ENCODE results near the gene TGM5. TPM values are rescaled to one million over a fixed set of nuclear protein-coding genes. Genes with fewer than 3 reads are reported as not detected.
"Not testable (repeated sequence)": the region's sequence is repeated elsewhere in the genome, so short reads cannot be mapped to it uniquely, and the experiment has no call there.

TGM5 gene
- total RNA-seq = not detected
- long read RNA-seq = 0 reads

GRCh38 chr15:43266834-43267233, at the start of gene TGM5:
TGM5 (minus strand) TSS chr15:43266928; CDS start chr15:43266849, 79 bp downstream.
- no peak for DNase-seq
- peak in 1 of 2 donors; percentile 86 for ATAC-seq
- intact Hi-C loops (cut with DNase I) = no loop called here

- no peak for ATAC-seq
- intact Hi-C loops (cut with DNase I) = no loop called here
- no peak for DNase-seq
Measured at GRCh38 chr15:43314171-43314570, 47.4 kb upstream of the TGM5 start.

GRCh38 chr15:43312378-43312777, 45.6 kb upstream of the TGM5 start:
- DNase-seq (no peak), ATAC-seq (no peak)
- intact Hi-C loops (cut with DNase I) = no loop called here

GRCh38 chr15:43302205-43302817, 35.6 kb upstream of the TGM5 start, which contains the start of gene TGM7:
TGM7 (minus strand) TSS chr15:43302255.
- DNase-seq (no peak), ATAC-seq (no peak)
- intact Hi-C loops (cut with DNase I) = no loop called here

GRCh38 chr15:43299884-43300283, 33.2 kb upstream of the TGM5 start:
- DNase-seq (no peak), ATAC-seq (no peak)
- intact Hi-C loops (cut with DNase I) = no loop called here

GRCh38 chr15:43299411-43299810, 32.7 kb upstream of the TGM5 start:
- no peak for ATAC-seq
- no peak for DNase-seq
- intact Hi-C loops (cut with DNase I) = no loop called here

GRCh38 chr15:43294091-43294706, 27.5 kb upstream of the TGM5 start:
- ATAC-seq = no peak
- intact Hi-C loops (cut with DNase I) = no loop called here

GRCh38 chr15:43293432-43293831, 26.7 kb upstream of the TGM5 start:
- DNase-seq (no peak), ATAC-seq (no peak)
- intact Hi-C loops (cut with DNase I) = no loop called here

More at GRCh38 chr15:43294091-43294706, 27.5 kb upstream of the TGM5 start:
- DNase-seq = no peak

GRCh38 chr15:43292375-43293078, 25.8 kb upstream of the TGM5 start:
- DNase-seq (no peak), ATAC-seq (no peak)
- intact Hi-C loops (cut with DNase I) = no loop called here

- not testable (repeated sequence) for ATAC-seq, DNase-seq
- intact Hi-C loops (cut with DNase I) = loop anchor here in 1 of 2 donors (5.0 kb wide), 1 partner anchor 62 kb away; no protein-coding TSS in a partner anchor
Measured at GRCh38 chr15:43289656-43290055, 22.9 kb upstream of the TGM5 start.

GRCh38 chr15:43287254-43287653, 20.5 kb upstream of the TGM5 start:
- intact Hi-C loops (cut with DNase I) = loop anchor here in 1 of 2 donors (5.0 kb wide), 1 partner anchor 60 kb away; no protein-coding TSS in a partner anchor
- DNase-seq (no peak), ATAC-seq (no peak)

- intact Hi-C loops (cut with DNase I) = loop anchor here in 1 of 2 donors (5.0 kb wide), 1 partner anchor 59 kb away; no protein-coding TSS in a partner anchor
- ATAC-seq (peak in 1 of 2 donors; percentile 15), DNase-seq (no peak)
Measured at GRCh38 chr15:43286074-43286473, 19.3 kb upstream of the TGM5 start.

GRCh38 chr15:43285609-43286037, 18.9 kb upstream of the TGM5 start:
- ATAC-seq = peak; percentile 75 to 76
- intact Hi-C loops (cut with DNase I) = loop anchor here (1.0 to 5.0 kb wide), 2 partner anchors 58 to 60 kb away; no protein-coding TSS in a partner anchor
- no peak for DNase-seq

GRCh38 chr15:43283526-43283925, 16.8 kb upstream of the TGM5 start:
- no peak for DNase-seq
- intact Hi-C loops (cut with DNase I) = no loop called here
- ATAC-seq = no peak

- DNase-seq = no peak
- intact Hi-C loops (cut with DNase I) = no loop called here
- no peak for ATAC-seq
Measured at GRCh38 chr15:43281926-43282602, 15.3 kb upstream of the TGM5 start.

GRCh38 chr15:43280996-43281395, 14.3 kb upstream of the TGM5 start:
- intact Hi-C loops (cut with DNase I) = no loop called here
- DNase-seq (no peak), ATAC-seq (no peak)

- intact Hi-C loops (cut with DNase I) = no loop called here
- no peak for DNase-seq
- ATAC-seq = no peak
Measured at GRCh38 chr15:43279496-43279895, 12.8 kb upstream of the TGM5 start.

- DNase-seq (no peak), ATAC-seq (no peak)
- intact Hi-C loops (cut with DNase I) = no loop called here
Measured at GRCh38 chr15:43278869-43279268, 12.1 kb upstream of the TGM5 start.

GRCh38 chr15:43277901-43278300, 11.2 kb upstream of the TGM5 start:
- intact Hi-C loops (cut with DNase I) = no loop called here
- DNase-seq = no peak
- ATAC-seq = no peak

All from left cardiac atrium (tissue), 4 donors.